AG04449 (cell line): ENCODE measurements around the gene KCNH6.

Experiments used
- CTCF ChIA-PET: fragments of 350-600 bp; formaldehyde crosslinking; extraction: SDS; loops from one replicate; lab custom pipeline; 2021; ENCODE audit warnings: antibody characterized with exemption; lab: Yijun Ruan, JAX
- POLR2A ChIA-PET: fragments of 400-600, 350-600 bp; formaldehyde crosslinking; extraction: SDS; loops from one replicate; lab custom pipeline; 2020; ENCODE audit warnings: antibody characterized with exemption, inconsistent platforms; lab: Yijun Ruan, JAX
- DNase-seq: peaks from one replicate; pipeline ENCODE4 v3.0.0-alpha.2; 2010; ENCODE audit warnings: low read depth, low spot score
- H3K4me3 ChIP-seq: 2 replicates; pipeline ENCODE4 v1.5.1; 2011; ENCODE audit warnings: low read depth, mild to moderate bottlenecking, control low read depth, low read length
- TF ChIP-seq, protein P1 (sequence below): IDR thresholded peaks from one replicate; pipeline ENCODE4 v1.5.1; 2011; ENCODE audit warnings: mild to moderate bottlenecking, moderate library complexity, low read length, control low read depth, inconsistent platforms; ENCODE audit not compliant: insufficient read depth; ENCODE audit errors: missing control alignments

Gene KCNH6

GRCh38 chr17:63480826-63481487, 42.2 kb upstream of the KCNH6 start:
- ChIA-PET POLR2A (no interaction called here), CTCF (interaction anchor here (0.8 to 7.8 kb wide), 12 partner anchors 10 to 146 kb away, joined by 3 to 251 read pairs (median 14); no protein-coding TSS in a partner anchor)
- TF ChIP-seq, protein P1, sequence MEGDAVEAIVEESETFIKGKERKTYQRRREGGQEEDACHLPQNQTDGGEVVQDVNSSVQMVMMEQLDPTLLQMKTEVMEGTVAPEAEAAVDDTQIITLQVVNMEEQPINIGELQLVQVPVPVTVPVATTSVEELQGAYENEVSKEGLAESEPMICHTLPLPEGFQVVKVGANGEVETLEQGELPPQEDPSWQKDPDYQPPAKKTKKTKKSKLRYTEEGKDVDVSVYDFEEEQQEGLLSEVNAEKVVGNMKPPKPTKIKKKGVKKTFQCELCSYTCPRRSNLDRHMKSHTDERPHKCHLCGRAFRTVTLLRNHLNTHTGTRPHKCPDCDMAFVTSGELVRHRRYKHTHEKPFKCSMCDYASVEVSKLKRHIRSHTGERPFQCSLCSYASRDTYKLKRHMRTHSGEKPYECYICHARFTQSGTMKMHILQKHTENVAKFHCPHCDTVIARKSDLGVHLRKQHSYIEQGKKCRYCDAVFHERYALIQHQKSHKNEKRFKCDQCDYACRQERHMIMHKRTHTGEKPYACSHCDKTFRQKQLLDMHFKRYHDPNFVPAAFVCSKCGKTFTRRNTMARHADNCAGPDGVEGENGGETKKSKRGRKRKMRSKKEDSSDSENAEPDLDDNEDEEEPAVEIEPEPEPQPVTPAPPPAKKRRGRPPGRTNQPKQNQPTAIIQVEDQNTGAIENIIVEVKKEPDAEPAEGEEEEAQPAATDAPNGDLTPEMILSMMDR: no peak
- H3K4me3 ChIP-seq: no peak overlapping the region
- DNase-seq: no peak

GRCh38 chr17:63481488-63481870, 41.7 kb upstream of the KCNH6 start:
- TF ChIP-seq, protein P1: no peak
- no peak overlapping the region for H3K4me3 ChIP-seq
- POLR2A ChIA-PET: no interaction called here
- CTCF ChIA-PET: interaction anchor here (0.7 to 7.8 kb wide), 8 partner anchors 9 to 146 kb away, joined by 3 to 251 read pairs (median 19); no protein-coding TSS in a partner anchor
- DNase-seq: no peak

DNA sequence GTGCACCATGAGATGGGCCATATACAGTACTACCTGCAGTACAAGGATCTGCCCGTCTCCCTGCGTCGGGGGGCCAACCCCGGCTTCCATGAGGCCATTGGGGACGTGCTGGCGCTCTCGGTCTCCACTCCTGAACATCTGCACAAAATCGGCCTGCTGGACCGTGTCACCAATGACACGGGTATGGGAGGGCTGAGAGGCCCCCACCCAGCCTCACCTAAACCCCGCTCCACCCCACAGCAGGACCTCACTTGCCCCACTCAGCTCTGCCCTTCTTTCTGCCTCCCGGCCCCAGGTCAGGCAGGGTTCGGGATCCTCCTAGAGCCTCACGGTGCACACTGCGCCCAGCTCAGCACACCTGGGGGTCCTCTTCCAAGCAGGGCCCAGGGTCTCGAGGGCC, 40.6 kb upstream of the KCNH6 start:
- TF ChIP-seq, protein P1: no peak
- ChIA-PET CTCF (interaction anchor here (1.1 to 7.8 kb wide), 3 partner anchors 49 to 130 kb away, joined by 4 to 251 read pairs (median 90); no protein-coding TSS in a partner anchor), POLR2A (no interaction called here)

DNA sequence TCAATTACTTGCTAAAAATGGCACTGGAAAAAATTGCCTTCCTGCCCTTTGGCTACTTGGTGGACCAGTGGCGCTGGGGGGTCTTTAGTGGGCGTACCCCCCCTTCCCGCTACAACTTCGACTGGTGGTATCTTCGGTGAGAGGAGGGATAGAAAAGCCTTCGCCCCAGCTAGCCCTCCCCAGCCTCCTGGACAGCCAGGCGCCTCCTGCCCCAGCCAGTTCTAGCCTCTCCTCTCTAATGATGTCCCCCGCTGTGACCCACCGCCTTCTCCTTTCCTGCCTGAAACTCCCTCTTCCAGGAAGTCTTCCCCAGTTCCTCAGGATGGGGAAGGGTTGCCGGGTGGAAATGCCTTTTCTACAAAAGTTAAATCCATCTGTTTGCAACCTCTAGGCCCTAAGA, 40.1 kb upstream of the KCNH6 start:
- ChIA-PET POLR2A (no interaction called here), CTCF (interaction anchor here (1.6 to 7.8 kb wide), 2 partner anchors 49 to 58 kb away, joined by 4 to 90 read pairs; no protein-coding TSS in a partner anchor)
- TF ChIP-seq, protein P1: no peak
- no peak for DNase-seq
- no peak overlapping the region for H3K4me3 ChIP-seq

More for the DNA sequence above, 40.6 kb upstream of the KCNH6 start:
- H3K4me3 ChIP-seq: no peak overlapping the region
- no peak for DNase-seq

- CTCF ChIA-PET: interaction anchor here (1.6 to 7.8 kb wide), 2 partner anchors 50 to 59 kb away, joined by 4 to 90 read pairs; no protein-coding TSS in a partner anchor
- TF ChIP-seq, protein P1: no peak
- H3K4me3 ChIP-seq: no peak overlapping the region
- POLR2A ChIA-PET: no interaction called here
- no peak for DNase-seq
These were observed 39.2 kb upstream of the KCNH6 start for GRCh38 chr17:63483655-63484575.
